Glutamatergic neuron (in vitro differentiated cells): ENCODE data around the gene RAB14. TPM values are rescaled to one million over a fixed set of nuclear protein-coding genes. Genes with fewer than 3 reads are reported as not detected.
A peak's percentile ranks its signal among the peaks of the same experiment; 100 is the strongest.

Source experiments
- DNase-seq: peaks from one replicate; pipeline ENCODE4 v3.0.0; 2022
- H3K27ac Mint-ChIP-seq: one replicate; pipeline ENCODE4 v1.8.0; 2020; ENCODE audit warnings: mild to moderate bottlenecking, mixed read lengths, inconsistent platforms; ENCODE audit not compliant: unreplicated experiment
- H3K27me3 Mint-ChIP-seq: one replicate; pipeline ENCODE4 v1.8.0; 2020; ENCODE audit warnings: mild to moderate bottlenecking, moderate library complexity, mixed read lengths, inconsistent platforms; ENCODE audit not compliant: unreplicated experiment
- H3K36me3 Mint-ChIP-seq: one replicate; pipeline ENCODE4 v1.8.0; 2020; ENCODE audit warnings: mild to moderate bottlenecking, mixed read lengths, inconsistent platforms; ENCODE audit not compliant: unreplicated experiment
- H3K4me1 Mint-ChIP-seq: one replicate; pipeline ENCODE4 v1.8.0; 2020; ENCODE audit warnings: mild to moderate bottlenecking, low read depth, mixed read lengths, inconsistent platforms; ENCODE audit not compliant: unreplicated experiment
- H3K4me3 Mint-ChIP-seq: one replicate; pipeline ENCODE4 v1.8.0; 2020; ENCODE audit warnings: mild to moderate bottlenecking, mixed read lengths, inconsistent platforms; ENCODE audit not compliant: unreplicated experiment
- H3K9me3 Mint-ChIP-seq: one replicate; pipeline ENCODE4 v1.8.0; 2020; ENCODE audit warnings: mild to moderate bottlenecking, moderate library complexity, mixed read lengths, inconsistent platforms; ENCODE audit not compliant: unreplicated experiment
- CTCF ChIP-seq: fragments of 200-600 bp; sonication (generic); IDR thresholded peaks from one replicate; pipeline ENCODE4 v1.5.0; 2021; ENCODE audit not compliant: partially characterized antibody, unreplicated experiment
- total RNA-seq: library from RNA; stranded (reverse); fragmentation: NEBNext Ultra II Directional; extraction: Animal tissue kit (Norgen Biotek cat#: 25700); gene quantifications from one replicate; pipeline ENCODE4 v1.2.1, GENCODE V29; 2021; ENCODE audit not compliant: unreplicated experiment

The RAB14 gene
- total RNA-seq, 1 donor from 2014 or later = 50.7 TPM

GRCh38 chr9:121200356-121200755 lies 1.3 kb downstream of the RAB14 start:
- TF ChIP-seq CTCF = no peak
- DNase-seq = no peak
- H3K4me1 Mint-ChIP-seq = peaks cover 11% of the 10 kb centered on the region

GRCh38 chr9:121199921-121200320 lies 1.7 kb downstream of the RAB14 start:
- peak overlapping the region; percentile 94 for H3K4me3 Mint-ChIP-seq
- H3K27me3 Mint-ChIP-seq = peaks cover 5% of the 10 kb centered on the region
- peaks cover 9% of the 10 kb centered on the region for H3K9me3 Mint-ChIP-seq
- peaks cover 14% of the 10 kb centered on the region for H3K4me1 Mint-ChIP-seq
- no peak for TF ChIP-seq CTCF
- DNase-seq = no peak
- H3K27ac Mint-ChIP-seq = no peak overlapping the region
- no peaks in the 10 kb centered on the region for H3K36me3 Mint-ChIP-seq

More at GRCh38 chr9:121200356-121200755, 1.3 kb downstream of the RAB14 start:
- H3K27ac Mint-ChIP-seq = peak overlapping the region; percentile 81
- no peaks in the 10 kb centered on the region for H3K36me3 Mint-ChIP-seq
- peaks cover 9% of the 10 kb centered on the region for H3K9me3 Mint-ChIP-seq
- H3K27me3 Mint-ChIP-seq = peaks cover 5% of the 10 kb centered on the region
- H3K4me3 Mint-ChIP-seq = peak overlapping the region; percentile 94

GRCh38 chr9:121198512-121199042 lies 3.1 kb downstream of the RAB14 start:
- H3K36me3 Mint-ChIP-seq = no peaks in the 10 kb centered on the region
- DNase-seq = no peak
- peaks cover 5% of the 10 kb centered on the region for H3K27me3 Mint-ChIP-seq
- peaks cover 14% of the 10 kb centered on the region for H3K4me1 Mint-ChIP-seq
- TF ChIP-seq CTCF = no peak
- H3K27ac Mint-ChIP-seq = no peak overlapping the region
- H3K9me3 Mint-ChIP-seq = peaks cover 9% of the 10 kb centered on the region
- no peak overlapping the region for H3K4me3 Mint-ChIP-seq

- peaks cover 5% of the 10 kb centered on the region for H3K27me3 Mint-ChIP-seq
- TF ChIP-seq CTCF = peak; percentile 32
- no peak overlapping the region for H3K4me3 Mint-ChIP-seq
- H3K27ac Mint-ChIP-seq = no peak overlapping the region
- peaks cover 14% of the 10 kb centered on the region for H3K4me1 Mint-ChIP-seq
- no peak for DNase-seq
- H3K9me3 Mint-ChIP-seq = peaks cover 6% of the 10 kb centered on the region
- no peaks in the 10 kb centered on the region for H3K36me3 Mint-ChIP-seq
These were observed 4.5 kb downstream of the RAB14 start for GRCh38 chr9:121197132-121197531.

- Mint-ChIP-seq H3K27me3 (peaks cover 5% of the 10 kb centered on the region), H3K36me3 (no peaks in the 10 kb centered on the region), H3K27ac (no peak overlapping the region), H3K4me3 (no peak overlapping the region), H3K9me3 (peaks cover 3% of the 10 kb centered on the region), H3K4me1 (peaks cover 14% of the 10 kb centered on the region)
- TF ChIP-seq CTCF = no peak
- DNase-seq = no peak
These were observed 5.3 kb downstream of the RAB14 start for GRCh38 chr9:121196389-121196788.
